ENCODE results near the gene CSNK1G2. TPM values are rescaled to one million over a fixed set of nuclear protein-coding genes. Genes with fewer than 3 reads are reported as not detected.

CSNK1G2 gene
- total RNA-seq, 1 experiment from 2014 or later, result 100.0 TPM

DNA sequence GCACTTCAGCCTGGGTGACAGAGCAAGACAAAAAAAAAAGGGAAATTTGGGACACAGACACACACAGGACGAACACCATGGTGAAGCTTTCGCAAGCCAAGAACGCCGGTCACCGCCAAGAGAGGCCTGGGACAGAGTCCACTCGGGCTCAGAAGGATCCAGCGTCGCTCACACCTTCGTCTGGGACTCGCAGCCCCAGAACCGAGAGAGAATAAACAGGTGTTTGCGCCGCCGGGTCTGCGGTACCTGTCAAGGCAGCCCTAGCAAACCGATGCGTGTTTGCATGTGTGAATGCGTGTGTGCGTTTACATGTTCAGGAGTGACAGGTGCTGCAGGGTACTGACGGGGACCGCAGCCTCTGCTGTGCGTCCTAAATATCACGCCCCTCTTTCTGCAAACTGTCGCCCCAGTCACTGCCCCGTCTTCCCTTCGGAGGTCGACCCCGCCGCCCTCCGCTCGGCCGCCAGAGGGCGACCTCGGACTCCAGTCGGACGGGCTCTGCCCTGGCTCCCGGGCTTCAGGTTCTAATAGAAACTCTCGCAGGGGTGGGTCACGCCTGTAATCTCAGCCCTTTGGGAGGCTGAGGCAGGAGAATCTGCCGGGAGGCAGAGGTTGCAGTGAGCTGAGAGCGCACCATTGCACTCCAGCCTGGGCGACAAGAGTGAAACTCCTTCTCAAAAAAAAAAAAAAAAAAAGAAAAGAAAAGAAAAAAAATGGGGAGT is 11.8 kb upstream of the CSNK1G2 start:
- H2BK5ac ChIP-seq (ENCODE audit: insufficient read length, low read length), result no peak overlapping the region
- H3K4me1 ChIP-seq (ENCODE audit: insufficient read depth, low read length), result no peaks in the 10 kb centered on the region; the same call in 1 of the 2 replicates
- no peak overlapping the region for H2BK12ac ChIP-seq (ENCODE audit: insufficient read length, low read depth, low read length)
- no peak overlapping the region for H4K91ac ChIP-seq (ENCODE audit: insufficient read length, low read depth, low read length)
- Mint-ChIP-seq H3K36me3 (ENCODE audit: insufficient read depth in 1 of 3, low read depth in 3 of 3) (peaks cover 6 to 16% (median 11%) of the 10 kb centered on the region in 3 experiments; a peak in 6 of 7 replicates), H3K27me3 (ENCODE audit: low read depth) (peaks cover 28% of the 10 kb centered on the region), H3K4me3 (peak overlapping the region; percentile 52 to 79), H3K4me1 (peaks cover 1 to 6% of the 10 kb centered on the region in 2 experiments; a peak in 1 of 4 replicates), H3K27ac (no peak overlapping the region), H3K9me3 (peaks cover 12 to 14% of the 10 kb centered on the region in 2 experiments)
- no peak overlapping the region for H3K23ac ChIP-seq (ENCODE audit: insufficient read length, low read depth, low read length)
- H3K79me2 ChIP-seq (ENCODE audit: insufficient read depth, low read length), result no peaks in the 10 kb centered on the region
- H3T11ph ChIP-seq (ENCODE audit: low read length), result no peak overlapping the region
- DNase-seq, result peak; percentile 87
- no peak overlapping the region for H3K27ac ChIP-seq (ENCODE audit: insufficient read length, low read depth, low read length)
- no peaks in the 10 kb centered on the region for H4K20me1 ChIP-seq (ENCODE audit: control insufficient read depth, insufficient read depth, insufficient read length)
- no peak overlapping the region for H2AFZ ChIP-seq (ENCODE audit: low read length)
- H3K79me1 ChIP-seq (ENCODE audit: insufficient read depth, low read depth, low read length, poor library complexity, severe bottlenecking), result no peaks in the 10 kb centered on the region
- H3K4me2 ChIP-seq (ENCODE audit: insufficient read depth, insufficient read length, low read length), result peak overlapping the region; percentile 46
- peaks cover 6% of the 10 kb centered on the region for H3K23me2 ChIP-seq (ENCODE audit: insufficient read length, low read depth, low read length, poor library complexity, severe bottlenecking)
- H3K9ac ChIP-seq (ENCODE audit: extremely low read depth, insufficient read length, low read length), result no peak overlapping the region
- no peaks in the 10 kb centered on the region for H3K27me3 ChIP-seq (ENCODE audit: insufficient read depth, low read length)
- no peak overlapping the region for H3K18ac ChIP-seq (ENCODE audit: insufficient read length, low read depth, low read length)
- H2AK5ac ChIP-seq (ENCODE audit: insufficient read length, low read length), result no peak overlapping the region
- H4K8ac ChIP-seq (replicated peaks; ENCODE audit: insufficient read length, low read depth, low read length), result no peak overlapping the region
- H3K9me3 ChIP-seq (ENCODE audit: control insufficient read depth, low read depth, low read length), result no peaks in the 10 kb centered on the region
- H2BK20ac ChIP-seq (ENCODE audit: low read depth, low read length, poor library complexity, severe bottlenecking), result no peak overlapping the region
- WGBS (ENCODE audit: extremely low coverage, insufficient read length, low lambda C conversion rate), result no CpG with 5 or more reads among the region's 42 CpGs
- H2BK120ac ChIP-seq (ENCODE audit: low read depth, low read length, poor library complexity, severe bottlenecking), result no peak overlapping the region
- H3K56ac ChIP-seq (ENCODE audit: insufficient read length, low read depth, low read length), result no peak overlapping the region
- no peak overlapping the region for H3K4ac ChIP-seq (ENCODE audit: low read depth, low read length)
- H4K5ac ChIP-seq (ENCODE audit: insufficient read length, low read depth, low read length), result no peak overlapping the region
- H3K14ac ChIP-seq (ENCODE audit: insufficient read depth, low read length), result no peak overlapping the region
- TF ChIP-seq, protein P1, sequence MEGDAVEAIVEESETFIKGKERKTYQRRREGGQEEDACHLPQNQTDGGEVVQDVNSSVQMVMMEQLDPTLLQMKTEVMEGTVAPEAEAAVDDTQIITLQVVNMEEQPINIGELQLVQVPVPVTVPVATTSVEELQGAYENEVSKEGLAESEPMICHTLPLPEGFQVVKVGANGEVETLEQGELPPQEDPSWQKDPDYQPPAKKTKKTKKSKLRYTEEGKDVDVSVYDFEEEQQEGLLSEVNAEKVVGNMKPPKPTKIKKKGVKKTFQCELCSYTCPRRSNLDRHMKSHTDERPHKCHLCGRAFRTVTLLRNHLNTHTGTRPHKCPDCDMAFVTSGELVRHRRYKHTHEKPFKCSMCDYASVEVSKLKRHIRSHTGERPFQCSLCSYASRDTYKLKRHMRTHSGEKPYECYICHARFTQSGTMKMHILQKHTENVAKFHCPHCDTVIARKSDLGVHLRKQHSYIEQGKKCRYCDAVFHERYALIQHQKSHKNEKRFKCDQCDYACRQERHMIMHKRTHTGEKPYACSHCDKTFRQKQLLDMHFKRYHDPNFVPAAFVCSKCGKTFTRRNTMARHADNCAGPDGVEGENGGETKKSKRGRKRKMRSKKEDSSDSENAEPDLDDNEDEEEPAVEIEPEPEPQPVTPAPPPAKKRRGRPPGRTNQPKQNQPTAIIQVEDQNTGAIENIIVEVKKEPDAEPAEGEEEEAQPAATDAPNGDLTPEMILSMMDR (conservative IDR thresholded peaks at IDR 0.05), result peak; percentile 90
- H2BK15ac ChIP-seq (ENCODE audit: low read depth, low read length), result no peak overlapping the region
